HG03108 (cell line): ENCODE measurements around the gene PPM1M.

Experiments
- ATAC-seq: cut with Tn5 transposase; IDR thresholded peaks from one replicate; pipeline ENCODE4 v1.9.1; 2021; ENCODE audit warnings: moderate library complexity; ENCODE audit not compliant: unreplicated experiment

Gene PPM1M

DNA sequence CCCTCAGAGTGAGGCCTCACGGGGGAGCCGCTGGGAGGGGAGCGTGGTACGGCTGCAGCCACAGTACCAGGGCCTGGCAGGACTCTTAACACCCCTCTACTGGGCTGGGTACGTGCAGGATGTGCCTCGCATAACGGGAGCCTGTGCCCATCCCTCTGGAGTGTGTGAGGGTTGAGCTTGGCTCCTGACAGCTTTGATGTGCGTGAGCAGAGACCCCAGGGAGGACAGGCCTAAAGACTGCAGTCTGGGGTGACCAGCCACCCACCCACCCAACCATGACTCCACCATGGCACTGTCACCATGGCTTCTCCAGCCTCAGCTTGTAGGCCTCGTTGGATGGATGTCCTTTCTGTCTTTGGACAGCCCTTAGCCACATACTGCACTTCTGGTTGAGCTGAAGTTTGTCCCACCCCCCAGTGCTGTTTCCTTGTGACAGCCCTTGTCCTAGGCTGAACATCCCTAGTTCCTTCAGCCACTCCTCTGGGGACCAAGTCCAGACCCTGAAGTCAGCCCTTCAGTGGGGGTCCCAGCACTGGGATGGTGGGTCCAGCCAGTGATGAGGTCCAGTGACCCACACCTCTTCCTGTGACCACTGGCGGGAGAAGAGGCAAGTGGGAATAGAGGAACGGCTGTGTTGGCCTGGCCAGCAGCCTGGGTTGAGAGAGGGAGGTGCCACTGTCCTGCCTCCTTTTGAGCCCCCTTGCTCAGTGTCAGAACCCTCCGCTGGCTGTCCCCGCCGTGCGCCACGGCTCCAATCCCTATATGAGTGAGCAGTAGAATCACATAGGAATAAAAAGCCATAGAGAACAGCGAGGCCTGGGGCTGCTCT lies 48.1 kb downstream of the PPM1M start:
- no peak for ATAC-seq

DNA sequence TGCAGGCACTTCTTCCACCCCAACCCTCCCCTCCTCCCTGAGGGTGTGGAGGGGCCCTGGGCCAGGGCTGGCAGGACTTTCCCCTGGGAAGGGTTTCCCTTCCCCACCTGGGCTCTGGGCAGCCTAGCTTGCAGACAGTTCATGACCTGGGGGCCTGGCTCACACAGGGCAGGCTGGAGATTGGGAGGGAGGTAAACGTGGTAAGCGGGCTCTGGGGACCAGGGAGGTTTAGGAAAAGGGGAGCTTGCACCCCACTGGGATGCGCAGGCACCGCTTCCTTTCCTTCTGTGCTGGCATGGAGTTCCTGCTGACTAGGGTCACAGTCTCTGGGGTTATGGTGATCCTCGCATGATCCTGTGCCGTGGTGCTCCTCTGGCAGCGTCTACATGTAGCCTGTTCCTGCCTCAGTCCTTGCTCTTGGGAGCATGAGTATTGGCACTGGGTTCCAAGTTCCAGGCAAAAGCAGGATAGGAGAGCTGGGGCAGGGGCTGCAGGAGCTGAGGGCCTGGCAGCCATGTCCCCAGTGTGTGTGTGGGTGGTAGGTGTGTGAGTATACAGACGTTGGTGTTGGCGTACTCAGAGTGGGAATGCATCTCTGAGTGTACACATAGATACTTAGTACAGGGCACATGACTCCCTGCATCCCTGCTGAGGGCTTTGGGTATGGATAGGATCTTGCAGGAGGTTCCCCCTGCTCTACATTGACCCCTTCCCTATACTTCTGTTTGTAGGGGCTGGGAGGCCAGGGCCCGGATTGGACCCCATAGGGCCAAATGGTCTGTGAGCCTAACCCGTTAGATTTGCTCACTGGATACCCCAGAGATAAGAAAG lies 49.0 kb downstream of the PPM1M start:
- no peak for ATAC-seq

DNA sequence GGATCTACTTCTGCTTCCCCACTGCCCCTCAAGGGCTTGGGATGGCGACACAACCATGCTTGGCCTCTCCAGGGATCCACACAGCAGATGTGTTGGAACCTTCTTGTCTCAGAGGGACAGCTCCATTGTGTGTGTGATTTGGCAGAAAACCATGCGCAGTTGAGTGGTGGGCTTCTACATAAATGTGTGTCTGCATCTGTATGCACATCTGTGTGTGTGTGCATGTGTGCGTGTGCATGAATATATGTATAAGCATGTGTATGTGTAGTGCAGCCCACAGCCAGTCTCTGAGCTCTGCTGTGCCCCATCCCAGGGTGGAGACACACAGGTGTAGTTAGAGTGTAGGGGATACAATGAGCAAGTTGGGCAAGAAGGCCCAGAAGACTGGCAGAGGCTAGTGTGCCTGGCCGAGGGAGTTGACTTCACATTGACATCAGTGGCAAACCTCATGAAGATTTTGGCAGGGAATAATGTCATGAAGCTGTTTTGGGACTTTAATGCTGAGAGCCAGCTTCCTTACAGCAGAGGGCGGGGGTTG lies 50.2 kb downstream of the PPM1M start:
- no peak for ATAC-seq

- no peak for ATAC-seq
These were observed 51.9 kb downstream of the PPM1M start for GRCh38 chr3:52297242-52298148.

- no peak for ATAC-seq
These were observed 52.9 kb downstream of the PPM1M start for GRCh38 chr3:52298149-52299098.

- ATAC-seq: no peak
These were observed 53.8 kb downstream of the PPM1M start for GRCh38 chr3:52299247-52299878.
